ENCODE data around the gene SAMM50. TPM values are rescaled to one million over a fixed set of nuclear protein-coding genes. Genes with fewer than 3 reads are reported as not detected.

SAMM50 gene
- total RNA-seq, 1 experiment from 2014 or later: 67.2 TPM

DNA sequence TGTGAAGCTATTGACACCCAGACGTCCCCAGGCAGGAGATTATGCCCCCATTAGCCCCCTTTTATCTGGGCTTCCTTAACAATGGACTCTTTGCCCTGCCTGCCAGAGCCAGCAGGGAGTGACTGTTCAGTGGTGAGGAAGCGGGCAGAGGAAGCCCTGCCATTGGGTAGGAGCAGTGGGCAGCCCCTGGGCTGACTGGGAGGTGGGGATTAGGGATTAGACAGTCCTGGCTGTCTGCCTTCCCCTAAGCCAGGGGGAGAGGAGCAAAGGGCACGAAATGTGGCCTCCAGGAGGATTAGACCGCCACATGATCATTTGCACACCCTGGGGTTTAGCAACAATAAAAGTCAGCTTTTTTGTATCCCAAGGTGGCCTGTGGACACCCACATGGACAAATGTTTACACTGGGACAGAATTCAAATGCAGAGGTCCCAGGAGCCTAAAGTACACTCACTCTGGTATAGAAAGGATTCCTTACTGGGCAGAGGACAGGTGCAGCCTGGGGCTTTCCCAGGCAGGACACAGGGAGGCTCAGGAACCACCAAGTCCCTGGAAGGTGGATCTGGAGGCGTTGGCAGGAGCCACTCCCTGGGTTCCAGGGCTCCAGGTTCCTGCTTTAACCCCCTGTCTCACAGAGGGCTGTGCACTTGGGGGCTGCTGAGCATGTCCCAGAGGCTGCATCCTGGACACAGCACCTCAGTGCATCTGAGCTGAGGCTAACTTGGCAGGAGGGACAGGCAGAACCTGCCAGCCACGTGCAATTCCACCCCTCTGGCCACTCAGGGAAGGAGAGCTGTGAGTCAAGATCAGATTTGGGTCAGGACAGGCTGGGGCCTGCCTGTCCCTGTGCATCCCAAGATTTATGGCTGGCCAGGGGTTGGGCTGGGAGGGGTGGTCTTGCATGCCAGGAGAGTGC, 29.6 kb upstream of the SAMM50 start:
- BruUV-seq (replicated peaks): TSS peak; percentile 46
- intact Hi-C loops (cut with micrococcal nuclease; ENCODE audit: unreplicated experiment): no loop called here
- Histone ChIP-seq H3K27me3 (replicated peaks; ENCODE audit: insufficient read depth, low read depth, low read length, poor library complexity) (no peaks in the 10 kb centered on the region), H3K36me3 (ENCODE audit: insufficient read depth, low read length, poor library complexity, severe bottlenecking) (peaks cover 23% of the 10 kb centered on the region), H3K4me1 (ENCODE audit: insufficient read depth, low read length, poor library complexity, severe bottlenecking) (peaks cover 20% of the 10 kb centered on the region), H3K4me3 (ENCODE audit: low read depth, low read length, poor library complexity, severe bottlenecking) (peak overlapping the region; percentile 80), H3K9me3 (ENCODE audit: low read depth, low read length, poor library complexity, severe bottlenecking) (no peaks in the 10 kb centered on the region), H3K27ac (ENCODE audit: low read depth, low read length, poor library complexity, severe bottlenecking) (peak overlapping the region; percentile 69)
- ChIA-PET POLR2A (ENCODE audit: low non-redundant PET) (interaction anchor here (0.6 kb wide), 1 partner anchor 1708 kb away, joined by 3 read pairs; no protein-coding TSS in a partner anchor), CTCF (no interaction called here)
- DNase-seq (ENCODE audit: low spot score): peak; percentile 65
- TF ChIP-seq, protein P1, sequence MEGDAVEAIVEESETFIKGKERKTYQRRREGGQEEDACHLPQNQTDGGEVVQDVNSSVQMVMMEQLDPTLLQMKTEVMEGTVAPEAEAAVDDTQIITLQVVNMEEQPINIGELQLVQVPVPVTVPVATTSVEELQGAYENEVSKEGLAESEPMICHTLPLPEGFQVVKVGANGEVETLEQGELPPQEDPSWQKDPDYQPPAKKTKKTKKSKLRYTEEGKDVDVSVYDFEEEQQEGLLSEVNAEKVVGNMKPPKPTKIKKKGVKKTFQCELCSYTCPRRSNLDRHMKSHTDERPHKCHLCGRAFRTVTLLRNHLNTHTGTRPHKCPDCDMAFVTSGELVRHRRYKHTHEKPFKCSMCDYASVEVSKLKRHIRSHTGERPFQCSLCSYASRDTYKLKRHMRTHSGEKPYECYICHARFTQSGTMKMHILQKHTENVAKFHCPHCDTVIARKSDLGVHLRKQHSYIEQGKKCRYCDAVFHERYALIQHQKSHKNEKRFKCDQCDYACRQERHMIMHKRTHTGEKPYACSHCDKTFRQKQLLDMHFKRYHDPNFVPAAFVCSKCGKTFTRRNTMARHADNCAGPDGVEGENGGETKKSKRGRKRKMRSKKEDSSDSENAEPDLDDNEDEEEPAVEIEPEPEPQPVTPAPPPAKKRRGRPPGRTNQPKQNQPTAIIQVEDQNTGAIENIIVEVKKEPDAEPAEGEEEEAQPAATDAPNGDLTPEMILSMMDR (conservative IDR thresholded peaks at IDR 0.05; ENCODE audit: low read depth, low read length): no peak

DNA sequence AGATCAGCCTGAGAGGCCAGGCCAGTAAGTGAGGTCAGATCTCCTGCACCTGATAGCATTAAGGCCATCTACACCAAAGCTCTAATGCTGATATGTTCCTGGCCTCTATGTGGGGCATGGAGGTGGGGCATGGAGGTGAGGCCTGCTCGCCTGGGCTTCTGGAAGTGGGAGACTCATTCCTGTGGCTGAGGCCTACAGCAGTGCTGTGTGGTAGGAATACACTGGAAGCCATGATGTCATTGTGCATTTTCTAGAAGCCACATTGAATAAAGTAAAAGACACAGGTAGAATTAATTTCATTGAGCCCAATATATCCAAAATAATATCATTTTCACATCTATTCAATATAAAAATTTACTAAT, 28.9 kb upstream of the SAMM50 start:
- H3K27me3 ChIP-seq (replicated peaks; ENCODE audit: insufficient read depth, low read depth, low read length, poor library complexity): no peaks in the 10 kb centered on the region
- H3K27ac ChIP-seq (ENCODE audit: low read depth, low read length, poor library complexity, severe bottlenecking): no peak overlapping the region
- ChIA-PET CTCF (no interaction called here), POLR2A (ENCODE audit: low non-redundant PET) (no interaction called here)
- intact Hi-C loops (cut with micrococcal nuclease; ENCODE audit: unreplicated experiment): no loop called here
- H3K4me3 ChIP-seq (ENCODE audit: low read depth, low read length, poor library complexity, severe bottlenecking): no peak overlapping the region
- H3K36me3 ChIP-seq (ENCODE audit: insufficient read depth, low read length, poor library complexity, severe bottlenecking): peaks cover 23% of the 10 kb centered on the region
- TF ChIP-seq EZH2 (IDR thresholded peaks at IDR 0.05; ENCODE audit: borderline replicate concordance, low read depth, low read length, poor library complexity, severe bottlenecking): no peak
- TF ChIP-seq, protein P1 (conservative IDR thresholded peaks at IDR 0.05; ENCODE audit: low read depth, low read length): no peak
- BruUV-seq (replicated peaks): no TSS peak
- no peak for DNase-seq (ENCODE audit: low spot score)
- H3K9me3 ChIP-seq (ENCODE audit: low read depth, low read length, poor library complexity, severe bottlenecking): no peaks in the 10 kb centered on the region
- H3K4me1 ChIP-seq (ENCODE audit: insufficient read depth, low read length, poor library complexity, severe bottlenecking): peaks cover 20% of the 10 kb centered on the region

DNA sequence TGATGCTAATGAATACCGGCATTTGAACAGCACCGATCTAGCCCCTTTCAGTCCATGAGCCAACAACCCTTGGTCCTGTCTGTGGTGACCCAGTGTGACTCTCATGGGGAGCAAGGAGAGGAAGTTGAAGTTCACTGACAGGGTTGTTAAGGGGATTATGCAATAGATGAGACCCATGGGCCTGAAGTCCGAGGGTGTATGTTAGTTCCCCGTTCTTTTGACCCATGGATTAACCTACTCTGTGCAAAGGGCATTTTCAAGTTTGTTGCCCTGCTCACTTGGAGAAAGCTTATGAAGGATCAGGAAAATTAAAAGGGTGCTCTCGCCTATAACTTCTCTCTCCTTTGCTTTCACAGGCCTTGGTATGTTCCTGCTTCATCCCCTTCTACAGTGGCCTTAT, 26.8 kb upstream of the SAMM50 start:
- H3K4me3 ChIP-seq (ENCODE audit: low read depth, low read length, poor library complexity, severe bottlenecking): no peak overlapping the region
- ChIA-PET POLR2A (ENCODE audit: low non-redundant PET) (no interaction called here), CTCF (no interaction called here)
- TF ChIP-seq, protein P1 (conservative IDR thresholded peaks at IDR 0.05; ENCODE audit: low read depth, low read length): no peak
- TF ChIP-seq EZH2 (IDR thresholded peaks at IDR 0.05; ENCODE audit: borderline replicate concordance, low read depth, low read length, poor library complexity, severe bottlenecking): no peak
- peaks cover 30% of the 10 kb centered on the region for H3K36me3 ChIP-seq (ENCODE audit: insufficient read depth, low read length, poor library complexity, severe bottlenecking)
- BruUV-seq (replicated peaks): no TSS peak
- H3K4me1 ChIP-seq (ENCODE audit: insufficient read depth, low read length, poor library complexity, severe bottlenecking): peaks cover 15% of the 10 kb centered on the region
- H3K27me3 ChIP-seq (replicated peaks; ENCODE audit: insufficient read depth, low read depth, low read length, poor library complexity): no peaks in the 10 kb centered on the region
- no peak overlapping the region for H3K27ac ChIP-seq (ENCODE audit: low read depth, low read length, poor library complexity, severe bottlenecking)
- no peak for DNase-seq (ENCODE audit: low spot score)
- H3K9me3 ChIP-seq (ENCODE audit: low read depth, low read length, poor library complexity, severe bottlenecking): no peaks in the 10 kb centered on the region
- intact Hi-C loops (cut with micrococcal nuclease; ENCODE audit: unreplicated experiment): no loop called here
